ENCODE data around the gene PRDM15.

PRDM15 gene

GRCh38 chr21:41891132-41891531 is 12.0 kb upstream of the PRDM15 start:
- no peak overlapping the region for H3K4me3 Mint-ChIP-seq
- H3K9me3 Mint-ChIP-seq = no peaks in the 10 kb centered on the region
- H3K27ac Mint-ChIP-seq (ENCODE audit: low read depth) = no peak overlapping the region

GRCh38 chr21:41890355-41890754 is 11.2 kb upstream of the PRDM15 start:
- no peaks in the 10 kb centered on the region for H3K36me3 Mint-ChIP-seq (ENCODE audit: insufficient read depth)
- no peaks in the 10 kb centered on the region for H3K9me3 Mint-ChIP-seq
- H3K4me3 Mint-ChIP-seq = no peak overlapping the region
- no peaks in the 10 kb centered on the region for H3K27me3 Mint-ChIP-seq
- no peaks in the 10 kb centered on the region for H3K4me1 Mint-ChIP-seq
- ATAC-seq (replicated peaks; ENCODE audit: extremely low read depth, poor library complexity, severe bottlenecking) (no peak), DNase-seq (ENCODE audit: low spot score in 2 of 2) (no peak)
- H3K27ac Mint-ChIP-seq (ENCODE audit: low read depth) = no peak overlapping the region

More at GRCh38 chr21:41891132-41891531, 12.0 kb upstream of the PRDM15 start:
- Mint-ChIP-seq H3K36me3 (ENCODE audit: insufficient read depth) (no peaks in the 10 kb centered on the region), H3K27me3 (no peaks in the 10 kb centered on the region), H3K4me1 (peaks cover 6% of the 10 kb centered on the region)
- DNase-seq (ENCODE audit: low spot score in 2 of 2) (no peak), ATAC-seq (replicated peaks; ENCODE audit: extremely low read depth, poor library complexity, severe bottlenecking) (no peak)

- H3K4me3 Mint-ChIP-seq = no peak overlapping the region
- no peaks in the 10 kb centered on the region for H3K9me3 Mint-ChIP-seq
- ATAC-seq (replicated peaks; ENCODE audit: extremely low read depth, poor library complexity, severe bottlenecking) (no peak), DNase-seq (ENCODE audit: low spot score in 2 of 2) (no peak)
- H3K36me3 Mint-ChIP-seq (ENCODE audit: insufficient read depth) = no peaks in the 10 kb centered on the region
- H3K27ac Mint-ChIP-seq (ENCODE audit: low read depth) = no peak overlapping the region
- no peaks in the 10 kb centered on the region for H3K27me3 Mint-ChIP-seq
- H3K4me1 Mint-ChIP-seq = no peaks in the 10 kb centered on the region
These were observed 9.7 kb upstream of the PRDM15 start for GRCh38 chr21:41888749-41889376.

GRCh38 chr21:41887667-41888066 is 8.5 kb upstream of the PRDM15 start:
- Mint-ChIP-seq H3K9me3 (no peaks in the 10 kb centered on the region), H3K36me3 (ENCODE audit: insufficient read depth) (no peaks in the 10 kb centered on the region), H3K27me3 (no peaks in the 10 kb centered on the region), H3K27ac (ENCODE audit: low read depth) (no peak overlapping the region), H3K4me3 (no peak overlapping the region), H3K4me1 (no peaks in the 10 kb centered on the region)
- ATAC-seq (replicated peaks; ENCODE audit: extremely low read depth, poor library complexity, severe bottlenecking) (no peak), DNase-seq (ENCODE audit: low spot score in 2 of 2) (no peak)

- Mint-ChIP-seq H3K36me3 (ENCODE audit: insufficient read depth) (no peaks in the 10 kb centered on the region), H3K4me3 (no peak overlapping the region), H3K4me1 (no peaks in the 10 kb centered on the region), H3K9me3 (no peaks in the 10 kb centered on the region), H3K27me3 (no peaks in the 10 kb centered on the region), H3K27ac (ENCODE audit: low read depth) (no peak overlapping the region)
- no peak for DNase-seq (ENCODE audit: low spot score in 2 of 2)
- no peak for ATAC-seq (replicated peaks; ENCODE audit: extremely low read depth, poor library complexity, severe bottlenecking)
These were observed 7.2 kb upstream of the PRDM15 start for GRCh38 chr21:41886328-41886727.

GRCh38 chr21:41885341-41886024 is 6.3 kb upstream of the PRDM15 start:
- Mint-ChIP-seq H3K4me3 (no peak overlapping the region), H3K9me3 (no peaks in the 10 kb centered on the region), H3K27ac (ENCODE audit: low read depth) (no peak overlapping the region), H3K4me1 (no peaks in the 10 kb centered on the region), H3K36me3 (ENCODE audit: insufficient read depth) (no peaks in the 10 kb centered on the region), H3K27me3 (no peaks in the 10 kb centered on the region)
- ATAC-seq (replicated peaks; ENCODE audit: extremely low read depth, poor library complexity, severe bottlenecking) = no peak
- no peak for DNase-seq (ENCODE audit: low spot score in 2 of 2)

GRCh38 chr21:41884501-41885030 is 5.4 kb upstream of the PRDM15 start:
- H3K27ac Mint-ChIP-seq (ENCODE audit: low read depth) = no peak overlapping the region
- no peaks in the 10 kb centered on the region for H3K27me3 Mint-ChIP-seq
- no peak overlapping the region for H3K4me3 Mint-ChIP-seq
- no peaks in the 10 kb centered on the region for H3K9me3 Mint-ChIP-seq
- no peaks in the 10 kb centered on the region for H3K4me1 Mint-ChIP-seq
- DNase-seq (ENCODE audit: low spot score in 2 of 2) = no peak
- no peaks in the 10 kb centered on the region for H3K36me3 Mint-ChIP-seq (ENCODE audit: insufficient read depth)
- ATAC-seq (replicated peaks; ENCODE audit: extremely low read depth, poor library complexity, severe bottlenecking) = no peak

GRCh38 chr21:41883582-41883981 is 4.4 kb upstream of the PRDM15 start:
- no peaks in the 10 kb centered on the region for H3K36me3 Mint-ChIP-seq (ENCODE audit: insufficient read depth)
- H3K9me3 Mint-ChIP-seq = no peaks in the 10 kb centered on the region
- H3K27ac Mint-ChIP-seq (ENCODE audit: low read depth) = no peak overlapping the region
- H3K4me3 Mint-ChIP-seq = no peak overlapping the region
- DNase-seq (ENCODE audit: low spot score in 2 of 2) (no peak), ATAC-seq (replicated peaks; ENCODE audit: extremely low read depth, poor library complexity, severe bottlenecking) (no peak)
- H3K4me1 Mint-ChIP-seq = no peaks in the 10 kb centered on the region
- H3K27me3 Mint-ChIP-seq = no peaks in the 10 kb centered on the region

- no peak overlapping the region for H3K27ac Mint-ChIP-seq (ENCODE audit: low read depth)
- DNase-seq (ENCODE audit: low spot score in 2 of 2) (no peak), ATAC-seq (replicated peaks; ENCODE audit: extremely low read depth, poor library complexity, severe bottlenecking) (no peak)
- no peaks in the 10 kb centered on the region for H3K9me3 Mint-ChIP-seq
- H3K4me1 Mint-ChIP-seq = peaks cover 14% of the 10 kb centered on the region
- no peaks in the 10 kb centered on the region for H3K27me3 Mint-ChIP-seq
- peaks cover 3% of the 10 kb centered on the region for H3K36me3 Mint-ChIP-seq (ENCODE audit: insufficient read depth)
- H3K4me3 Mint-ChIP-seq = peak overlapping the region; percentile 47
These were observed 1.9 kb upstream of the PRDM15 start for GRCh38 chr21:41881051-41881450.

- DNase-seq (ENCODE audit: low spot score in 2 of 2) = no peak
- Mint-ChIP-seq H3K9me3 (no peaks in the 10 kb centered on the region), H3K4me1 (peaks cover 21% of the 10 kb centered on the region), H3K27me3 (no peaks in the 10 kb centered on the region), H3K36me3 (ENCODE audit: insufficient read depth) (peaks cover 3% of the 10 kb centered on the region), H3K4me3 (peak overlapping the region; percentile 86), H3K27ac (ENCODE audit: low read depth) (peak overlapping the region; percentile 92)
- ATAC-seq (replicated peaks; ENCODE audit: extremely low read depth, poor library complexity, severe bottlenecking) = no peak
These were observed 1.0 kb upstream of the PRDM15 start for GRCh38 chr21:41880153-41880552.

GRCh38 chr21:41878831-41879189 is 334 bp downstream of the PRDM15 start:
- peak; percentile 52 for ATAC-seq (replicated peaks; ENCODE audit: extremely low read depth, poor library complexity, severe bottlenecking)
- Mint-ChIP-seq H3K27me3 (no peaks in the 10 kb centered on the region), H3K9me3 (no peaks in the 10 kb centered on the region), H3K4me1 (peaks cover 27% of the 10 kb centered on the region), H3K4me3 (peak overlapping the region; percentile 86), H3K27ac (ENCODE audit: low read depth) (no peak overlapping the region), H3K36me3 (ENCODE audit: insufficient read depth) (peaks cover 5% of the 10 kb centered on the region)
- DNase-seq (ENCODE audit: low spot score in 2 of 2) = peak; percentile 44 to 65

- Mint-ChIP-seq H3K4me3 (peak overlapping the region; percentile 86), H3K9me3 (no peaks in the 10 kb centered on the region), H3K27me3 (no peaks in the 10 kb centered on the region), H3K4me1 (peaks cover 27% of the 10 kb centered on the region), H3K36me3 (ENCODE audit: insufficient read depth) (peaks cover 5% of the 10 kb centered on the region), H3K27ac (ENCODE audit: low read depth) (no peak overlapping the region)
- peak; percentile 22 for ATAC-seq (replicated peaks; ENCODE audit: extremely low read depth, poor library complexity, severe bottlenecking)
- no peak for DNase-seq (ENCODE audit: low spot score in 2 of 2)
These were observed 978 bp downstream of the PRDM15 start for GRCh38 chr21:41877901-41878830.

All from central memory CD8-positive, alpha-beta T cell (primary cell).